ENCODE measurements around the gene SCN5A. TPM values are rescaled to one million over a fixed set of nuclear protein-coding genes. Genes with fewer than 3 reads are reported as not detected.
A peak's percentile ranks its signal among the peaks of the same experiment; 100 is the strongest.

SCN5A gene
- total RNA-seq, 1 donor from 2014 or later: 239 TPM

GRCh38 chr3:38617586-38617985, 31.9 kb downstream of the SCN5A start:
- TF ChIP-seq, protein P1, sequence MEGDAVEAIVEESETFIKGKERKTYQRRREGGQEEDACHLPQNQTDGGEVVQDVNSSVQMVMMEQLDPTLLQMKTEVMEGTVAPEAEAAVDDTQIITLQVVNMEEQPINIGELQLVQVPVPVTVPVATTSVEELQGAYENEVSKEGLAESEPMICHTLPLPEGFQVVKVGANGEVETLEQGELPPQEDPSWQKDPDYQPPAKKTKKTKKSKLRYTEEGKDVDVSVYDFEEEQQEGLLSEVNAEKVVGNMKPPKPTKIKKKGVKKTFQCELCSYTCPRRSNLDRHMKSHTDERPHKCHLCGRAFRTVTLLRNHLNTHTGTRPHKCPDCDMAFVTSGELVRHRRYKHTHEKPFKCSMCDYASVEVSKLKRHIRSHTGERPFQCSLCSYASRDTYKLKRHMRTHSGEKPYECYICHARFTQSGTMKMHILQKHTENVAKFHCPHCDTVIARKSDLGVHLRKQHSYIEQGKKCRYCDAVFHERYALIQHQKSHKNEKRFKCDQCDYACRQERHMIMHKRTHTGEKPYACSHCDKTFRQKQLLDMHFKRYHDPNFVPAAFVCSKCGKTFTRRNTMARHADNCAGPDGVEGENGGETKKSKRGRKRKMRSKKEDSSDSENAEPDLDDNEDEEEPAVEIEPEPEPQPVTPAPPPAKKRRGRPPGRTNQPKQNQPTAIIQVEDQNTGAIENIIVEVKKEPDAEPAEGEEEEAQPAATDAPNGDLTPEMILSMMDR (IDR thresholded peaks at IDR 0.05; ENCODE audit: borderline replicate concordance): no peak
- peaks cover 12% of the 10 kb centered on the region for H3K36me3 ChIP-seq
- DNase-seq: no peak
- H3K9me3 ChIP-seq (replicated peaks): no peaks in the 10 kb centered on the region
- intact Hi-C loops (cut with micrococcal nuclease): no loop called here
- no peaks in the 10 kb centered on the region for H3K27me3 ChIP-seq (ENCODE audit: low read depth)
- peak overlapping the region; percentile 92 for H3K27ac ChIP-seq (replicated peaks)
- H3K4me3 ChIP-seq: no peak overlapping the region
- H3K4me1 ChIP-seq: peaks cover 59% of the 10 kb centered on the region

GRCh38 chr3:38617137-38617536, 32.4 kb downstream of the SCN5A start:
- H3K36me3 ChIP-seq: peaks cover 12% of the 10 kb centered on the region
- no peaks in the 10 kb centered on the region for H3K27me3 ChIP-seq (ENCODE audit: low read depth)
- H3K4me3 ChIP-seq: no peak overlapping the region
- TF ChIP-seq, protein P1 (IDR thresholded peaks at IDR 0.05; ENCODE audit: borderline replicate concordance): no peak
- H3K9me3 ChIP-seq (replicated peaks): no peaks in the 10 kb centered on the region
- intact Hi-C loops (cut with micrococcal nuclease): no loop called here
- no peak for DNase-seq
- peaks cover 60% of the 10 kb centered on the region for H3K4me1 ChIP-seq
- peak overlapping the region; percentile 92 for H3K27ac ChIP-seq (replicated peaks)

DNA sequence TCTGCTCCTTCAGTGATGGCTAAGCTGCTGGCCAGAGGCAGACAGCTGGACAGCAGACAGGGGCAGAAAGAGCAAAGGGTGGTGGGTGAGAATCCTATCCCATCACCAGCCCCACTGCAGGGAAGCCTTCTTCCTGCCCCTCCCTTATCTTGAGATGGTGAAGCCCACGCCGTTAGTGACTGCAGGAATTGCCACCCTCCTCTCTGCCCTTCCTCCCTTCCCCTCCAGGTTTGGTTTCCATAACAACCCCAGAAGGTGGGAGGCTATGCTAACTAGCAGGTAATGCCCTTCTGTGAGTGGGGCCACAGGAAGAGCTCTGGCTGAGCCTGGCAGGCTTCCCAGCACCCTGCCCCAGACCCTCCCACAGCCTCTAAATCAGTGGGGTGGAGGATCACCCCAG, 32.8 kb downstream of the SCN5A start:
- TF ChIP-seq, protein P1 (IDR thresholded peaks at IDR 0.05; ENCODE audit: borderline replicate concordance): no peak
- no peaks in the 10 kb centered on the region for H3K9me3 ChIP-seq (replicated peaks)
- no peak for DNase-seq
- H3K4me1 ChIP-seq: peaks cover 60% of the 10 kb centered on the region
- intact Hi-C loops (cut with micrococcal nuclease): no loop called here
- no peaks in the 10 kb centered on the region for H3K27me3 ChIP-seq (ENCODE audit: low read depth)
- H3K36me3 ChIP-seq: peaks cover 12% of the 10 kb centered on the region
- peak overlapping the region; percentile 92 for H3K27ac ChIP-seq (replicated peaks)
- no peak overlapping the region for H3K4me3 ChIP-seq

- Histone ChIP-seq H3K4me1 (peaks cover 60% of the 10 kb centered on the region), H3K27me3 (ENCODE audit: low read depth) (no peaks in the 10 kb centered on the region), H3K36me3 (peaks cover 9% of the 10 kb centered on the region), H3K9me3 (replicated peaks) (no peaks in the 10 kb centered on the region), H3K4me3 (no peak overlapping the region), H3K27ac (replicated peaks) (peak overlapping the region; percentile 92)
- intact Hi-C loops (cut with micrococcal nuclease): no loop called here
- TF ChIP-seq, protein P1 (IDR thresholded peaks at IDR 0.05; ENCODE audit: borderline replicate concordance): no peak
- DNase-seq: peak; percentile 57
Measured at GRCh38 chr3:38616111-38616510, 33.4 kb downstream of the SCN5A start.

DNA sequence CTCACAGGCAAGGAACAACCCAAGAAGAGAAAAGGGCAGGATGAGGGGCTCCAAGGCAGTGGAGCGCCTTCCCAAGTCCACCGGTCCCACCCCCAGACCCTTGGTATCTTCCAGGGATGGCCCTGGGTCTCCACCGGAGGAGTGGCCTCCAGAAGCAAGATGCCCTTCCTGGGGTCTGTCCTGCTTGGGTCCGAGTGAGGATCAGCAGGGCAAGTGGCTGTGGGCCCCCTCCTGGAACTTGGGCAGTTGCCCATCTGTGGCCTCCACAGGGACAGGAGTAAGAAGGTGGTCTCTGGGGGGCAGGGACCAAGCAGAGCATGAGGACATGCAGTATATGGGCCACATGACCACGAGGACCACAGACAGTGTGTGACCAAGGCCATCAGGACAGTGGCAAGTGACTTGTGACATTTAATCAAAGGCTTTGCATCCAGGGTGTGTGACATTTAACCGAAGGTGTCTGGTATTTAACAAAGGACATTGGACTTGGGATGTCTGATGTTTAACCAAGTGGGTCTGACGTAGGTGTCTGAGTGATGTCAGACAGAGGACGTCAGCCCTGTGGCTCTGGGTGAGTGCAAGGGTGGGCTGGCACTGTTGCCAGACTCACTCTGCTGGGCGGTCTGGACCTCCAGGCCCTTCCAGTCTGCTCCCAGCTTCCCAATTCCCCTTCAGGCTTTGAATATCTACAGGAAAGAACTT, 34.7 kb downstream of the SCN5A start:
- TF ChIP-seq, protein P1 (IDR thresholded peaks at IDR 0.05; ENCODE audit: borderline replicate concordance): no peak
- H3K9me3 ChIP-seq (replicated peaks): no peaks in the 10 kb centered on the region
- no peak for DNase-seq
- no peaks in the 10 kb centered on the region for H3K36me3 ChIP-seq
- no peak overlapping the region for H3K4me3 ChIP-seq
- H3K27ac ChIP-seq (replicated peaks): peak overlapping the region; percentile 92
- intact Hi-C loops (cut with micrococcal nuclease): no loop called here
- H3K27me3 ChIP-seq (ENCODE audit: low read depth): no peaks in the 10 kb centered on the region
- H3K4me1 ChIP-seq: peaks cover 60% of the 10 kb centered on the region

Measured in left ventricle myocardium inferior (tissue), 1 donor.